Jurkat, Clone E6-1 (cell line): ENCODE measurements around the gene NDEL1.

Experiments
- DNase-seq: peaks from one replicate; pipeline ENCODE4 v3.0.0-alpha.2; 2011; ENCODE audit warnings: low read depth, low spot score
- H3K4me3 ChIP-seq: 2 replicates; pipeline ENCODE4 v1.5.1; 2011; ENCODE audit warnings: mild to moderate bottlenecking, low read length, control low read depth, moderate library complexity

The NDEL1 gene

DNA sequence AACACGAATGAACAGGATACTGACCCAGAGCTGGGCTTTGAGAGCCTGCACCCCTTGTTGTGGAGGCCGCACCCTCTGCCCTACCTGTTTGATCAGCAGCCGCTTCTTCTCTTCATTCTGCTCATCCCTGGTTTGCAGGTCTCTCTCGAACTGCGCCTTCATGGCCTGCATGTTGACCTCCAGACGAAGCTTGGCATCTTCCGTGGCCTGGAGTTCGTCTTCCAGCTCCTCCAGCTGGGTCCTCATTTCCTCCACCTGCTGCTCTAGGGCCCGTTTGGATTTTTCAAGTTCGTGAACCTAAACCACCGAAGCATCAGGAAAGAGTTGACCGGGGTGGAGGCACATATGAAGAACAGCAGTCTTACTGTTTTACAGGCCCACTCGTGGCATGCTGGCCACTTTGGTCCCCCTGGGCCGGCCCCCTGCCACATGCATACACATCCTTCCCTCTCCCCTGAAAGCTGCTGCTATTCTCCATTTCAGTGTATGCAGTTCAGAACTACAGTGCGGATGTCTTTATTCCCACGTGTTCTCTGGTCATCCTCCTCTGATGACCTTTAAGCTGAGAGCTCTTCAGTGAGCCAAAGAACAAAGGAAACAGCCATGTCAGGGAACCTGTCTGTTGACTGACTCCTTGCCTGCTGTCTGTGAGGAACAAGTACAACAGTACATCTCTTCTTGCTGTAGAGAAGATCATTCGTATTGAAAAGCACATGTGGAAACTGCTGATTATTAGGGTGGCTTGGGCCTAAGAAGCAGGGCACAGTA lies 54.8 kb downstream of the NDEL1 start:
- no peak for DNase-seq
- H3K4me3 ChIP-seq = no peak overlapping the region

DNA sequence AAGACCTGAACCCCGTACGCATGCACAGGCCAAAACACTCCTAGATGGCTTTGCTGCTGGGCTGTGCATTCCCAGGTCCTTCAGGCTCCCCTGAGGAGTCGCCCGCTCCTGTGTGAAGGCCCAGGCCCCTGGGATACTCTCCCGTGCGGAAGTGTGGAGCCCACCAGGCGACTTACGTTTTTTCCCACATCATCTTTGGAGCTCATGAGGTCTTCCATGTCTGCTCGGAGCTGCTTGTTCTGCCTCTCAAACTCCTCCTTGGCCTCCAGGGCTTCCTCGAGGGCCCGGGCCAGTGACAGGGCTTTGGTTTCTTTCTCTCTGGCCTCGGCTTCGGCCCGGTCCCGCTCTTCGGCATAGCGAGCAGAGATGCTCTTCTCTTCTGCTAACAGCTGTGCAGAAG lies 56.4 kb downstream of the NDEL1 start:
- no peak overlapping the region for H3K4me3 ChIP-seq
- DNase-seq = no peak

DNA sequence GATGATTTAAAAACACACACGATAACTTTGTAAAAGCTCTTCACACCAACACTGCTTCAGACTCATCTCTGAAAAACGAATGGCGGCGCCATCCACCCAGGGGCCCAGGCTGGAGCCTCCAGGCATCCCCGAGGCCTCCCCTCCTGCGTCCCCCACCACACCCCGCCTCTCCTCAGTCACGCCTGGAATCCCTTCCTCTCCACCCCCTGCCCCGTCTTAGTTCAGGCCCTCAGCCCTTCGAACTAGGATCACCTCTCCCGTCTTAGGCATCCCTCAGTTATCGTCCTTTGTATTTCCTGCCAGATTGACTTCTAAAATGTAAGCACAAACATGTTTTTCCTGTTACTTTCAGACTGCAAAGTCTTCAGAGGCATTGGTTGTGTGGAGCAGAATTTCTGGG lies 58.3 kb downstream of the NDEL1 start:
- no peak for DNase-seq
- no peak overlapping the region for H3K4me3 ChIP-seq

DNA sequence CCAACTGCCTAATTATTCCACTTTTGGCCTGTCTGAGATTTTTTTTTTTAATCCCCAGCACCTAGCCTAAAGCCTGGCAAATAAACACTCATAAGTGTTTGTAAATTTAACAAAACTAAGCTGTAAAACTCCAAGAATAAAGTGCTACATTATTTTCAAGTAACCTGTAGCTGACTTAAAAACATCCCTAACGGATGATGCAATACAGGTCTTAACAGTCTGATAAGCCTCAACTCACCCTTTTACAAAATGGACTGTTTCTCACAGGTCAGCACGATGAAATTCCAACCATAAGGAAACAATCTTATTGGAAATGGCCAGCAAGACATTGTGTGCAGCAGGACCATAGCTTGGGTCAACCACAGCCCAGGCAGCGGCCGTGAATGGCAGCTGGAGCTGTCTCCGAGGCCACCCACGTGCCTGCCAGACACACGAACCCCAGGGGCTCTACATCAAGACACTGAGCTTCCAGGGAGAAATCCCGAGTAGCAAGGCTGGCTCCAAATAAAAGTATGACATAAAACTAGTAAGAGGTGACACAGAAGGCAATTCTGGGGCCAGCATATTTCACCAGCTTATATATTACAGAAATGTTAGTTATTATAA lies 58.9 kb downstream of the NDEL1 start:
- no peak overlapping the region for H3K4me3 ChIP-seq
- no peak for DNase-seq

DNA sequence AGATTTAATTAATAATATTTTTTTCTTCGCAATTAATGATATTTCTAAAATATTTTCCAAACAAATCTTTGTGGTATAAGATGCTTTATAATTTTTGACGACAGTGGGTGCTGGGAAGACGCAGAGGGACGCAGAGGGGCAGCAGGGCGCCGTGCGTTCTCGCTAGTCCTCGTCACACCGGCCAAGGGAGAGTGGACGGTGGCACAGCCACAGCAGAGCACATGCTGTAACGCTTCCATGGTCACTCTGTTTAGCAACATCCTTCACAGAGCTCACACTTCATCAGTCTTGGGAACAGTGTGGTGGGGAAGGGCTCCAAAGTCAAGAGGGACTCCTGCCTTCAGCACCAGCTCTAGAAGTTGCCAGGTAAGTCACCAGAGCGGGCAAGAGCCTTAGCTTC lies 60.4 kb downstream of the NDEL1 start:
- no peak for DNase-seq
- H3K4me3 ChIP-seq = no peak overlapping the region

DNA sequence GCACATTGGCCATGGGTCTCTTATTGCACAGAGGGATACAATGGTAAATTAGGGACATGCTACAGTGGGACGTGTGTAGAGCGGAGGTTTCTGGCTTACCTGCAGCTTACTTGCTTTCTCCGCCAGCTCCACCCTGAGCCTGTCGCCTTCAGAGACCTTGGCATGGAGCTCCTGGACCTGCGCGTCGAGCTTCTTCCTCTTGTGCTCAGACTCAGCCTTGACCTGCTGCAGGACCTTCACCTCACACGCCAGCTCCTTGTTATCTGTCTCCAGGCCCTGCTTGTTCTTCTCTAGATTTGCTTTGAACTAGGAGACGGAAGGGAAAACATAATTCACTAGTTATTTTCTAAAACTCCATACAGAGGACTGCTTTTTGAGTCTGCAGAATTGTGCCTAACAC lies 63.5 kb downstream of the NDEL1 start:
- DNase-seq = no peak
- H3K4me3 ChIP-seq = no peak overlapping the region

DNA sequence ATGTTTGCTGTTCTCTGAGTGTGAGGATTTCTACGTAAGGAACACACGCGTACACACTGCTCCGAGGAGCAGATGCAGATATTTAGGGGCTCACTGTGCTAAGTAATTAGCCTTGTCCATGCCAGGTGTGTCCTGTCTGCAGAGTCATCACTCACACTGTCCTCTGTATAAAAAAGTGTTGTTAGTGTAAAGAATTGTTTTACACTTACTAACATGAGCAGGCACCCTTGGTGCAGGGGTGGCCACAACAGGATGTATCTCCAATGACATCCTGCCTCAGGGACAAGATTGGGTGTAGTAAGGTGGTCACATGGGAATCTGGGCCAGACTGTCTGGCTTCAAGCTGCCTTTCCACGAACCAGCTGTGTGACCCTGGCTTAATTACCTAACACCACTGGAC lies 63.9 kb downstream of the NDEL1 start:
- no peak overlapping the region for H3K4me3 ChIP-seq
- DNase-seq = no peak

DNA sequence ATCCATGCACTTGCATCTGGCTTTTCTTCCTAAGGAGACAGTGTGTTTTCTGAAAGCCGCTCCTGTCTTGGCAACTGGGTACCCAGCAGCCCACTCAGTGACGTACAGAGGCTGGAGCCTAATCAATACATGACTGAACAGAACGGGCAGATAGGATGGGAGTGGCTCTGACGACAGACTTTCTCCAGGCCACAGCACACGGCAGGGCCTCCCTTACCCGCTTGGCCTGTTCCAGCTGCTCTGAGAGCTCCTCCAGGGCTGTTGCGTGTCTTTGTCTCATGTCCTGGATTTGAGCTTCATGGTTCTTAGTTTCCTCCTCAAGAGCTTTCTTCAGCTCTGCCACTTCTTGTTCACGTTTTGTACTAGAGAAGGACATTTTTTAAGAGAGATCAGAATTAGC lies 64.9 kb downstream of the NDEL1 start:
- DNase-seq = no peak
- H3K4me3 ChIP-seq = no peak overlapping the region

DNA sequence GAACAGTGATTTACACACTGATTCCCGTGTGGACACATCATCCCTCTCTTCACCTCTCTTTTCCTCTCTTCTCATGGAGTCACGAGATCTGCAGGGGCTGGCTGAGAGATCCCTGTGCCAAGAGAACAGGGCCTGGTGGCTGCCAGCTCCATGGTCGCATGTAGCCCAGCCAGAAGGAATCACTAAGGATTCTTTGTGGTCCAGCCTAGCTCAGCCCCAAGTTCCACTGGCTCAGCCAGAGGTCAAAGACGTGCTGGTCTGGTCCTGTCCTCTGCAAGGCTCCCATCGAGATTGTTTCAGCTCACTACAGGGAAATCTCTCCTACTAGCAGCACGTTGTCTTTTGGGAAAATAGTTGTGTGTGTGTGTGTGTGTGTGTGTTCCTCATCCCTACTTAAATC lies 66.4 kb downstream of the NDEL1 start:
- no peak for DNase-seq
- H3K4me3 ChIP-seq = no peak overlapping the region

DNA sequence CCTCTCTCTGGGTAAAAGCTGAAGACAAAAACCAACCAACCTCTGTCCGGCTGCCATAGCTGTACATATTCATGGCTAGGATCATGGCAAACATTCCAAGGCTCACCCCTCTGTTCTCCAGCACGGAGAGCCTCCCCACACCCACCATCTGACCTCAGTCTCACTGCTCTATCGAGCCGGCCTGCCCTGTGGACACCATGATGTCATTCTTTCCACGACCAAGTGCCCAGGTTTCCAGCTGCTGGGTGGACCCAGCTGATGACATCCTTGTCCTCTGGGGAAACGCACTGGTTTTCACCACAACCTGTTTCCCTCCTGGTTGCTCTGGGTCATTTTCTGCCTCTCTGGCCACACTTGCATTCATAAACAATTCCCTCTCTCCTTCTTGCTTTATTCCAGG lies 67.7 kb downstream of the NDEL1 start:
- H3K4me3 ChIP-seq = no peak overlapping the region
- no peak for DNase-seq

DNA sequence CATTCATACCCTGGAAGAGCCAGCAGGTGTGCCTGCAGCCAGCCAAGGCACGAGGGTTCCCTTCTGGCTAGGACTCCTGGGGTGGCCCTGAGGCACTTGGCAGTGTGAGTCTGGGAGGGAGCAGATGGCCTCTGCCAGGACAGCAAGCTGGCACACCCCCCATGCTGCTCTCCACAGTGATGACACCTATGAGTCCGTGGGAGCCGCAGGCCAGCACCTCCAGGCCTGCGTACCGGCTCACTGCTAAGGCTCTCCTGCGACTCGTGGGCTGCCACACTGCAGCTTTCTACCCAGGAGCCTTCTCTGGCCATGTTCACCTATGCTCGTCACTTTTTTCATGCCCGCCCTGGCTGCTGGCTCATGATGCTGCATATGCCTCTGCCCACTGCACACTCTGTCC lies 68.1 kb downstream of the NDEL1 start:
- DNase-seq = no peak
- H3K4me3 ChIP-seq = no peak overlapping the region

DNA sequence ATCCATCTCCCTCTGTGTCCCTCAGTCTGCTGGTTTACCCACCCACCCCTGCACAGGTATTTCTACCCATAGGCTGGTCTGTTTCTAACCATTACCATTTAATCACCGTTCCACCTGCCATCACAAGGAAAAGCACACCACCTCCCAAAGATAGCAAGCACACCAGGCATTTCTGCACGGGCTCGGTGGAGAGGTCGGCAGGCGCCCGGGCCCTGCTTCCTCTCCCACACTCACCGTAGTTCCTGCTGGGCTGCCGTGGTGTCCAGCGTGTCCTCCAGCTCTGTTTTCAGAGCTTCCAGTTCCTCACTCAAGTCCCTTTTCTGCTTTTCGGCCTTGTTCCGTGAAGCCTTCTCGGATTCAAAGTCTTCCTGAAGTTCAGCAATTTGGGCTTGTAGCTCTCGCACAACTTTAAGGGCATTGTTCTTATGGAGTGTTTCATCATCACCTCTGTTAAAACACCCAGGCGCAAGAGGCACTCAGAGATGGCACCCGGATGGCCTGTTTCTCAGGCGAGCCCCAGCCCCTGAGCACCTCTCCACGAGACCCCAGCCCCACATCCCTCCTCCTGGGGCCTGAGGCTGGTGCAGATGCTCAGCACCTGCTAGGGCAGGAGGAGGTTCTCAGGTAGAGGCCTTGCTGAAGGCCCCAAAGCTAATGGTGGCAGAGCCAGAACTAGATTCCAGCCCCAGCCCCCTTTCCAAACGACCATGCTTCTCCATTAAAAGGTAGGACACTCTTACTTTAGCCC lies 69.0 kb downstream of the NDEL1 start:
- no peak for DNase-seq
- H3K4me3 ChIP-seq = no peak overlapping the region

DNA sequence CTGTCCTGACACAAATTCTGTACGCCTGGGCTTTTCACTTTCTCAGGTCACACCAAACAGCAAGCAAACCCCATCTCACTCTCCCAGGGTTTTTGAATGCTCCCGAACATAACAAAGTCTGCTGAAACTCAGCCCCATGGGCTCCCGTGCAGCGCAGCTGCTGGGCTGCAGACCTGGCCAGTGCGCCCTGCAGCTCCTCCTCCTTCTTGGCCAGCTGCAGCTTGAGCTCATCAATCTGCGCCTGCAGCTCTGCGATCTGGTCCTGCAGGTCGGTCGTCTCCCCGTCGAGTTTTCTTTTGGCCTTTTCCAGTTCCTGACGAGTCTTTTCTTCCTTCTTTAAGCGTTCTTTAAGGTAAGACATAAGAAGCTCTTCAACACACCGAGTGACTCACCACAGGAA lies 70.5 kb downstream of the NDEL1 start:
- no peak for DNase-seq
- H3K4me3 ChIP-seq = no peak overlapping the region

DNA sequence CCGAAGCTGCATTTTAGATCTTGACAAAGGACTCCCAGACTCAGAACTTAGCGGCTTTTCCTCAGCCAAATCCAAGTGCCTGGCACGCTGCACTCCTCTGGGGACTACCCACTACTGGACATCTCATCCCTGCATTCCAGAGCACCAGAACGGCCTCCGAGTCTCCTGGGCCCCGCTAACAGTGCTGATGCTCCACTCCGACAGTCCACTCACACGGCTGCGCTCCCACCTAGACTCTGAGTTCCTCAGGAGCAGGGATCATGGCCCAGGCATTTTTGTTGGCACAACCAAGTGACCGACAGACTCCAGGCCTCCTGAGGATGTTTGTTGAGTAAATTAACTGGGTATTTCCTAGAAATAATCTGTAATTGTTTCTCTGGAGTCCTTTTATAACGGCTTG lies 79.1 kb downstream of the NDEL1 start:
- H3K4me3 ChIP-seq = no peak overlapping the region
- DNase-seq = no peak
